T-helper 1 cell (primary cell): ENCODE data around the gene P3R3URF.

Experiments used
- DNase-seq, 5 donors: peaks; one replicate each; pipeline ENCODE4 v3.0.0-alpha.2; 2012 to 2020

The P3R3URF gene

DNA sequence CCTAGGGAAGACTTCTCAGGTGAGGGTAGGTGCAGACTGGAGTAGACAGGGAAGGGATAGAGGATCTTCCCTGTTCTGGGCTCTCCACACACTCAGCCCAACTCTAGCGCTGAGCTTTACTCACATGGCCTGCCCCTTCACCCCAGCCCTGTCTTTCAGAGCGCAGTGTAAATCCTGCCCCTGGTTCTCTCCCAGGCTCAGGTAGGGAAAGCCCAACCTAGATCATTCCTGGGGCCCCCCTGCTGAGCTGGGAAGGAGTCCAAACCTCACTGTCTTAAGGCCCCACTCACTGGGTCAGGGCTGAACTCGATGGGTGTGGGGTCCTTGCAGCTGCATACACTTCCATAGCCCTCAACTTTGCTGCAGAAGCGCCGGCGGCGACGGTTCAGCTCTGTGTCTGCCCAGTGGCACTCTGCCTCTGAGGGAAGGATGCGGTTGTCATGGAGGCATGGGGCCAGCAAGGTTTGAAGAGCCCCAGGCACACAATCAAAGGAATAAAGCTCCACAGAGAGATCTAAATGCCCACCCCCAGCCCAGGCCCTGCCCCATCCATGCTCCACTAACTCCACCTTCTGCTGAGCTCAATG lies 17.8 kb upstream of the P3R3URF start:
- no peak for DNase-seq

DNA sequence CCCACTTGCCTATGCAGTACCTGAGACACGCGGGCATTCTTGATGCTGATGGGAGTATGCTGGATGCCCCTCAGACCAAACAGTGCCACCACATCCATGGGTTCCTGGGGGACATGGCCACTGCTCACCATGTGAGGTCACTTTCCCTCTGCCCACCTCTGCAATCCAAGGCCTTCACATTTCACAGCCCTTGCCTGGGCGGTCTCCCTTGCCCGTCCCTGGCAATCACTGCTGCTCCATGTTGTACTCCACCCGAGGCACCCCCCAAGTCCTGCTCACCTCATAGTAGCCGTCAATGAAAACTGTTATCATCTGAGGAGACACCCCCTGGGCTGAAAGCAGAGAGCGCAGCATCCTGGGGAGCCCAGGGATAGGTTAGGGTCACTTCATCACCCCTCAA lies 17.0 kb upstream of the P3R3URF start:
- no peak for DNase-seq

DNA sequence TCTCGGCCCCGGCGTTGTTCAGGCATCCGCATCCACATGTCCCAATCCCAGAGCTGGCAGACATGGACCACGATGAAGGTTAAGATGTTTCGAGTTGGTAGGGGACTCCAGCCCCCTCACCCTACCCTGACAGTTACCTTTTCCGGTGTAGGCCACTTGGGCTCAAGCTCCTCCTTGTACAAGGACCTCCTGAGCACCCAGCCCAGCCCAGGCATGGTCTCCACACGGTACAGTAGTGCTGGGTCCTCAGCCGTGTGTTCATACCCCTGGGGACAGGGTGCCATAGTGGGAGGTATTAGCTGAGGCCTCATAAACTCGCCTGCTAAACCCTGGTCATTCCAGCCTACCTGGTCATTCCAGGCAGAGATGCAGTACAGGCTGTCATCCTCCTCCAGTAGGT lies 15.9 kb upstream of the P3R3URF start:
- DNase-seq: no peak

DNA sequence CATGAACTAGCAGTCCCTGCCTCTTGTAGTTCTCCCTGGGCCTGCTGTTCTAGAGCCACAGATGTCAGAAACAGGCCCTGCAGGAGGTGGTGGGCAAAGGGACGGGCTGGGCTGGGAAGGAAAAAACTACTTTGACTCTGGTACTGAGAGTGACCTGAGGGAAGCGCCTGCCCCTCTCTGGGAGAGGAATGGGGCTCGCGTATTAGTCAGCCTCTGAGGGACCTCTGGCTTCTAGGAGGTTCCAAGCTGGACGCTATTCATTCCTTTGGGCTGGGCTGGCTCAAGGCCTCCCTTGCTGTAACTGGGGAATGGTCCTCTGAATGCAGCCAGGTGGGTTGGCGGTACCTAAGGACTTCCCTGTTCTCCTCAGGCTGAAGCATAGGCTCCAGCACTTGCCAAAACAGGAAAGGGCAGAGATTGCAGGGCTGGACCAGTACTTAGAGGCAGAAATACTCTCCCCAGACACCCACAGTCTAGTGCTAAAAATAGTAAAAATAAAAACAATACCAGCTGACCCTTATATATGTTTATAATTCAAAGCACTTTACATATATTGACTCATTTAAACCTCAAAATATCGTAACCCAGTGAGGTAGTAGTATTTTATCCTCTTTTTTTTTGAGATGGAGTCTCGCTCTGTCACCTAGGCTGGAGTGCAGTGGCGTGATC lies 14.9 kb upstream of the P3R3URF start:
- no peak for DNase-seq

DNA sequence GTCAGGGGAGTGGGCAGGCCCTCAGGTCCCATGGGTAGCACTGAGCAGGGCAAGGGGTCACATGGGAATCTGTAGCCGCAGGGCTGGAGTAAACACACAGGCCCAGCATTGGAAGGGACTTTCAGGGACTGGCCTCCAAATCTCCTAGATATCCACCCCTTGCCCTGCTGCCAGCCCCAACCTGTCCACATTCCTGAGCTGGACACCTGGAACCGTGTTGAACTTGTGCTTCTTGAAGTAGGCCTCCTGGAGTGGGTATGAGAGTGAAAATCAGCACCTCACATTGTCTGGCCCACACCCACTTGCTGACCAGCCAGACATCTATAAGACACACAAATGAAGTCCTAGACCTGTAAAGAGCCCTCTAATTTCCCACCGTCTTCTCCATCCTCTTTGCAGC lies 14.3 kb upstream of the P3R3URF start:
- DNase-seq: no peak

DNA sequence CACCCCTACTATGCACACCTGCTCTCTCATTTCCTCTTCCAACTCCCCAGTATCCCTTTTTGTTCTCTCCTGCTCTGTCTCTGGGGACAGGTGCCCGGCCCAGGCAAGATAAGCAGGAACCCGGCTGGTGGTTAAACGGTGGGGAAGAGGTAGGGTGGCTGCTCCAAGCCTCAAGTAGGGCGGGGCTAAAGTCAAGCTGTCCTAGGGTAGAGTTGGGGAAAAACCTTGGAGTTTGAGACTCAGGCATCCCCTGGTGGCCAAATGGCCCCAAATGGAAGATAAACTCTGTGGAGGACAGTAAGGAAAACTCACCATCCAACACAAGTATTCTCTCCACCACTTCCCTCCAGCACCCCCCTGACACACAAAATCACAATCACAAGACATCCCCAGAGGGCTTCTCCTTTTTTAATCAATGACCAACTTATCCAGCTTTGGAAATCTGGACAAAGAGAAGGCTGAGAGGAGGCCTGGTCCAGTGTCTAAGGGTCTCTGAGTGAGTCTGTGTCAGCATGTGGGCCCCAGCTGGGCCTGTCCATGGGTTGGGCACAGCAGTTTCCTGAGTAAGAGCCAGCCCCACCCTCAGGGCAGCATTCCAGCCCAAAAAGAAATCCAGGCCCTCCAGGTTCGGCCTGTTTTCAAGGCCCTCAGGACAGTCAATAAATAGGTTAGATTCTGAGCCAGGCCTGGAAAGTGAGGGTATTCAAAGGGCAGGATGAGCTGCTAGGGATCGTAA lies 12.2 kb upstream of the P3R3URF start:
- no peak for DNase-seq

DNA sequence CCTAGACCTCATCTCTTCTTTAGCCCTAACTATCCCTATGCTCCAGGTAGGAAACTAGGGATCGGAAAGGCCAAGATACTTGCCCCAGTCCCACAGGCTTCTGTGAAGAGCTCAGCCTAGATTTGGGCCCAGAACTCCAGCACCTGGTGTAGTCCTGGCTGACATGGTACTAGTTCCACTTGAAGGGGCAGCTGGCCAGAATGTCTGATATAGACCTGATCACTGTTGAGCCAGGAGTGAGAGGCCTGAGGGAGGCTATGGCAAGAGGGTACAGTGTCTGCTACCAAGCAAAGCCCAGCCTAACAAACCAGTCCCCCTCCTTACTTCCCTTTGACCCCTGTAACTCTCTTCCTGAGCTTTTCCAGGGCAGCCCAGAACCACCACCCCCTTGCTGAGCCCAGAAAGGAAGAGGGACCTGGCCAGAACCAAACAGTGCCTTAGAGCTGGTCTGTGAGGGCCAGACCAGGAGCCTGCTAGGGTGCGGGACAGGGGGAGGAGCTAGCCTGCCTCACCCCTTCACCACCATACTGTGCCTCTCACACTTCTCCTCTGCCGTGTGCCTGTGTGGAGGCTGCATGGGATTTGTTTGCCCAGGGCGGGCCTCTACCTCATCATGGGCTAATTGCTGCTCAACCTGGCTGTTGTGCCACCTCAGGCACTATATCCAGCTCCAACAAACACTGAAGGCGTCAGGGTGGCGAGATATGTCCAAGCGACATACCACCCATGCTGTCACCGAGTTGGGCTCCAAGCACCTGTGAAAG lies 11.0 kb upstream of the P3R3URF start:
- no peak for DNase-seq

DNA sequence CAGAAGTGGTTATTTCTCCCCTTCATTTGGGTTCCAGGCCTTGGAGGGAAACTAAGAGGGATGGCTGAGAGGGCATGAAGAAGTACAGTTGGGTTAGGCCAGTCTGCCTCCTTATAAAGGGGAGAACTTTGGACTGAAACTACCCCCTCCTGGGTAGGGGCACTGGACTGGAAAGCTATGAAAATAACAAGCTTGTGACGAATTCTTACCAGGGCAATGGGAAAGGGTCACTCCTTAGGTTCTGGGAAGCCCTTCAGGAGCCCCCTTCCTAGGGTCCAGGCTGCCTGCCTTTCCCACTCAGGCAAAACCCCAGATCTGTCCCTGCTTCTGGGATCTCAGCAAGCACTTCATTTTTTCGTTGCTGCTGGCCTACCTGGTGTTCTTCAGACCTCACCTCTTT lies 9.8 kb upstream of the P3R3URF start:
- DNase-seq: no peak

DNA sequence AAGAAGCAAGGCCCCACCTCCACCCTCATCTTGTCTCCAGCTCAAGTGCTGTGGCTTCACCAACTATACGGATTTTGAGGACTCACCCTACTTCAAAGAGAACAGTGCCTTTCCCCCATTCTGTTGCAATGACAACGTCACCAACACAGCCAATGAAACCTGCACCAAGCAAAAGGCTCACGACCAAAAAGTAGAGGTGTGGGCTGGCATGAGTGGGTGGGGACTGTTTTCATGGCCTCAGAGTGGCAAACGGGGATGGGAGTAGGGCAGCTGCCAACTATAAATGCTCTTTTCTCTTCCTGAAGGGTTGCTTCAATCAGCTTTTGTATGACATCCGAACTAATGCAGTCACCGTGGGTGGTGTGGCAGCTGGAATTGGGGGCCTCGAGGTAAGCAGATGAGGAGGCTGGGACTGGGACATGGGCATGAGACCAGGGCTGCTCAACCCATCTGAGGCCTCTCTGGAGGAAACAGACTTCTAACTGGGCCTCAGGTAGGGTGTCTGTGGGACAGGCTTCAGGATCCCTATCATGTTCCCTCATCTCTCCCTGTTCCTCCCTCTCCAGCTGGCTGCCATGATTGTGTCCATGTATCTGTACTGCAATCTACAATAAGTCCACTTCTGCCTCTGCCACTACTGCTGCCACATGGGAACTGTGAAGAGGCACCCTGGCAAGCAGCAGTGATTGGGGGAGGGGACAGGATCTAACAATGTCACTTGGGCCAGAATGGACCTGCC lies 8.8 kb upstream of the P3R3URF start:
- DNase-seq: no peak

DNA sequence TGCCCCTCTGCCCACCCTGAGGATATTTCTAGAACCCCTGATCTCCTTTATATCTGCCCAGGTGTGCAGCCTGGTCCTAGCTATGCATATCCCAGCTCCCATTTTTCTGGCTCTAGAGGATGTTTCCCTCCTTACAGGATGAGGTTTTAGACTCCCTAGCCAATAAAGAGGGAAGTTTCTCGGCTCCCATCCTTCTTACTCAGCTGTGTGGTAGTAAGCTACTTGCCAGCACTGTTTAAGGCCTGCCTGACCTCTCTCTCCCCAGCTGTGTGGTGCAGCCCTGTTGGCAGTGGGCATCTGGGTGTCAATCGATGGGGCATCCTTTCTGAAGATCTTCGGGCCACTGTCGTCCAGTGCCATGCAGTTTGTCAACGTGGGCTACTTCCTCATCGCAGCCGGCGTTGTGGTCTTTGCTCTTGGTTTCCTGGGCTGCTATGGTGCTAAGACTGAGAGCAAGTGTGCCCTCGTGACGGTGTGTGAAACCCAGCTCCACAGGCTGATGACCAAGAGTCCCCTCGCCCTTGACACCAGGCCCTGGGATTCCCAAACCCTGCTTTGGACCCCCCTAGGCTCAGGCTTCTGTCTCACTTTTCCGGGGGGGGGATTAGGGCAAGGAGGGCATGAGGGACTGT lies 7.8 kb upstream of the P3R3URF start:
- DNase-seq: no peak

DNA sequence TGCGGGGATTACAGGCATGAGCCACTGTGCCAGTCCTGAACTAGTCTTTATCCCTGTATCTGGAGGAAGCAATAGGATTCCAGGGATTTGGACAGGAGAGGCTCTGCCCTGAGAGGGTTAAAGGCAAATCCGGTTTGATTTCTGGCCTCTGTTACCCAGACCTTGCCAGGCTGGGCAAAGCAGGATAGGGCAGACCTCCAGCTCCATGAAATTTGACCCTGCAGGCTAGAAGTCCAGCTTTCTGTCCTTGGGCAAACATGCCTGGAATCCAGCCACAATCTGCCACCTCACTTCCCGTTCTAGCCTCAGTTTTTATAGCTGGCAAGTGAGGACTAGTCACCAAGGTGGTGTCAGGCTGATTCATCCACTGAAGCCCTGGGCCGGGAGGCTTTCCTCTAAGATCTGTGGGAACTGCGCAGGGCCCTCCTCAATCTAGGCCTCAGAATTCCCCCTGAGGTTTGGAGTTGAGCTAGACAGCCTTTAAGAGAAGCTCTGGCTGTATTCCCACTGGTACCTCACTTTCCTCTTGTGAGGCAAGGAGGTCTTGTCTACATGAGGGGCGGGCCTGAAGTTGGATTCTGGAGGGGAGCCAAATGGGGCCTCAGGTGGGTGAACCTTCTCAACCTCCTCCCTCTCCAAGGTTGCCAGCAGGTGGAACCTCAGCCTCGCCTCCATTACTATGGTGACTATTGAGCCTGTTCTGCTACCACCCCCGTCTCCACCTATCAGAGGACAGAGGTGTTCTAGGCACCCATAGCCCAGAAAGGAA lies 7.0 kb upstream of the P3R3URF start:
- no peak for DNase-seq

DNA sequence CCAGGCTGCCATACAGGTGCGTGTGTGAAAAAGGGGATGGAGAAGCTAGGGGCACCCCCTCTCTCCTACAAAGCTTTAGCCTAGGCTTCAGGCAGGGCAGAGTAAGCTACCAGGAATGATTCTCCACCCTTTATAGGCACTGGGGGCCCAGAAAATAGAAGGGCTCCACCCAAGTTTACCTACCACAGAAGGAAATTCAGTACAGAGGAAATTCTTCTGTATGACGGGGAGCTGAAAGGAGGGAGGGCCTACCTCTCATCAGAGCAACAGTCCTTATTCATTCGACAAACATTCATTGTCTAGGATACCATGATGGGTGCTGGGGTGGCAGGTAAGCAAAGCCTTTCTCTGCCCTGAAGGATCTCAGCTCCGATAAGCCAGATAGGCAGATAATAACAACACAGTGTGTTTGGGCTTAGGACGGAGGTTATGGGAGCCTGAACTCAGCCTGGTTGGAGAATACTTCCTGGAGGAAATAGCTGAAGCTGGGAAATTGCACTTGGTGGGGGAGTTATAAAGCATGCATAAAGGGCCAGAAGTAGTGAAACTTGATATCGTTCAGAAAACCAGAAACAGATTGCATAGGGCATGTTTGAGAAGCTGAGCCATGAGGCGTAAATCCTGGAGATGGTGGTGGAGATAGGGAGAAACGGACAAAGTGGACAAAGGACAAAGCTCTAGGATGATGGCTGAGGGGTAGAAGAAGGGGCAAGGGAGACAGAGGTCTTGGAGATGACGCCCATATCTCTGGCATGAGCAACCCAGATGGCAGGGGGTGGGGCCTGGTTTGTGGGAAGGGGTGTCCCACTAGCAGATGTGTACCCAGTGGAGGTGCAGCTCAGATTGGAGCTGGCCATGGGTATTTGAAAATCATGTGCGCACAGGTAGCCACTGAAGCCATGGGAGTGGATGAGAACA lies 5.3 kb upstream of the P3R3URF start:
- no peak for DNase-seq

DNA sequence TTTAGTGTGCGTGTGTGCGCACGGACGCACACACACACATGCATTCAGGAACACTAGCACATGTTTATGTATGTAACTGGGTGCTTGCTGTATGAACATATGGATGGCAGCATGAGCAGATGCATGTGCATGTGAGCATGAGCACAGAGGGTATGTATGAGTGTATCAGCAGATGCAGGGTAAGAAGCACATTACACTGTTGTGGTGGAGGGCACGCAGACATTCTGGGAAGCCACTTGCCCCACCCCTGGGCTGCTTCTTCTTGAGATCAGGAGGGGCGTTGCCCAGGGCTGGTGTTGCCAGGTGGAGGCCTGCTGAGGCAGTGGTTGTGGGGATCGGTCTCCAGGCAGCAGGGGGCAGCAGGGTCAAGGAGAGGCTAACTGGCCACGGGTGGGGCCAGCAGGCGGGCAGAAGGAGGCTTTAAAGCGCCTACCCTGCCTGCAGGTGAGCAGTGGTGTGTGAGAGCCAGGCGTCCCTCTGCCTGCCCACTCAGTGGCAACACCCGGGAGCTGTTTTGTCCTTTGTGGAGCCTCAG lies 3.9 kb upstream of the P3R3URF start:
- DNase-seq: no peak

DNA sequence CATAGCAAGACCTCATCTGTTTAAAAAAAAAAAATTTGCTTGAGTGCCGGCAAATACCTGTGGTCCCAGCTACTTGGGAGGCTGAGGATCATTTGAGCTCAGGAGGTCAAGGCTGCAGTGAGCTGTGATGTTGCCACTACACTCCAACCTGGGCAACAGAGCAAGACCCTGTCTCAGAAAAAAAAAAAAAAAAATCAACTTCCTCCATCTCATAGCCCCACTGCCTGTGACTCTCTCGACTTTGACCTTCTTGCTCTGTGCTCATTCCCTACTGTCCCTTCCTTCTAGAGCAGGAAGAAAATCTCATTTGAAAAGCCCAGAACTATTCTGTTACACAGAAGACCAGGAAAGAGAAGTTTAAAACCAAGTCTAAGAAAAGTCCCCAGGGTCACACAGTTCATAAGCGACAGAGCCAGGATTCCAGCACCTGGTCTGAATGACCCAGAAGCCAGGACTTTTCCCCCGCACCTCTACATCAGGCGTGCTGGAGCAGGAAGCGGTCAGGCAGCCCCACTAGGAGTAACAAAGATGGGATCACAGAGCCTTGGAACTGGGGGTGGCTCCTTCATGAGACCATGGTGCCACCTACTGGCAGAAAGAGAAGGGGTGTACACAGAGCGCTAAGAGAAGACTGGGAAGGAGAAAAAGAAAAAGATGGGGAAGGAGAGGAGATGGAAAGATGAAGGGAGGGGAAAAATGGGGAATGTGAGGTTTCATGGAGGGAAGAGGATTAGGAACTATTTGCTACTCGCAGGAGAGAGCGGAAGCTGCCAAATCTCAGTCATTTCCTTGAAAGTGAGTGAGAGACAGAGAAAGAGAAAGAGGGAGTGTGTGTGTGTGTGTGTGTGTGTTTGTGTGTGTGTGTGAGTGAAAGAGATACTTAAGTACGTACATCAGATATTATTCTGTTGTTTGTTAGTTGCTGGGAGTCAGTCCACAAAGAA lies 3.1 kb upstream of the P3R3URF start:
- peak in 4 of 5 donors; percentile 42 to 62 (median 52) for DNase-seq

DNA sequence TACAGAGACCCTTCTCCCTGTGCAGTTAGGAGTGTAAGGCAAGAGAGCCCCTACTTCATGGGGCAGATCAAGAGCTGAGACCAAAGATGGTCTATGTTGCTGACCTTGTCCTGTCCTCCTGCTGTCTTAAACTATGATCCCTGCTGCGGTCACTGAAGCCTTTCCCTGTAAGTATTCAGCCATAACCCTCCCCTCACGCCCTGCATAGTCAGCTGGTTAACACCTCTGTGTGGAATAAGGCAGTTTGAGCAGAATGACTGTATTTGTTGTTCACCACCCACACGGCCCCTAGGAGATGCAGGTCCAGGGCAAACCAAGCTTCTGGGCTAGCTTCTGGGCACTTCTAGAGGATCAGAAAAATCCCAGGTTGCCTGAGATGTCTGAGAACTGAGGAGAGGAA lies 1.0 kb downstream of the P3R3URF start:
- DNase-seq: no peak

DNA sequence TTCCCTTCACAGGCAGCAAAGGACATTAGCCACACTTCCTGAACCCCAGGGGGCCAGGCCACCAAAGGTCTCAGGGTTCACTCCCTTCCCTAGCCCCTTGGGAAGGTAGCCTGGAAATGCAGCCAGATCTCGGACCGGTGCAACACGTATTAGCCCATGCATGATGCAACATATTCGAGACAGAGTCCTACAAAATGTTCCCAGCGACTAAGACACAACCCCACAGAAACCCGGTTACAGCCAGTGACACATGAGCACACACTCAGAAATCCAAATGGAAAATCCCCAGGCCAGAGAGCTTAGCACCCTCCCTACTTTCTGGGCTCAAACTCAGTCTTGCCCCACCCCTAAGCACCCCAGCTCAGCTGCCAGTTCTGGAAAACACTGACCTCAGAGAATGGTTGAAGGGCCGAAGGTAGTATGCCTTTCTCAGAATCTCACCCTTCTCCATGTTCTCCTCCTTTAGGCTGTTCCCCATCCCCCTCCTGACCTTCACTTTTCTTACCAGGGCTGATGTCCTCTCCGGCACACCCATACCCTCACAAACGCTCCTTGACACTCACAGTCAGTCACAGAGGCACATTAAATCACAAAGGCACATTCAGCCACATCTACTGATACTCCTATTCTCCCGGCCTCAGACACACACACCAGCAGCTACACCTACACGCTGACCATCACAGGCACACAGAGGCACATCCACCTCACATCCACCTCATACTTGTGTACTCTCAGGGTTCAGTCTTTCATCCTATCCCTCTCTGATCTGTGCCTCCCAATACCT lies 1.6 kb downstream of the P3R3URF start, which contains the start of gene TSPAN1:
TSS of gene TSPAN1 (plus strand) at position 640 of the 784 bp plus-strand sequence. CDS start 6,021 bp downstream, outside the sequence.
- DNase-seq: no peak

DNA sequence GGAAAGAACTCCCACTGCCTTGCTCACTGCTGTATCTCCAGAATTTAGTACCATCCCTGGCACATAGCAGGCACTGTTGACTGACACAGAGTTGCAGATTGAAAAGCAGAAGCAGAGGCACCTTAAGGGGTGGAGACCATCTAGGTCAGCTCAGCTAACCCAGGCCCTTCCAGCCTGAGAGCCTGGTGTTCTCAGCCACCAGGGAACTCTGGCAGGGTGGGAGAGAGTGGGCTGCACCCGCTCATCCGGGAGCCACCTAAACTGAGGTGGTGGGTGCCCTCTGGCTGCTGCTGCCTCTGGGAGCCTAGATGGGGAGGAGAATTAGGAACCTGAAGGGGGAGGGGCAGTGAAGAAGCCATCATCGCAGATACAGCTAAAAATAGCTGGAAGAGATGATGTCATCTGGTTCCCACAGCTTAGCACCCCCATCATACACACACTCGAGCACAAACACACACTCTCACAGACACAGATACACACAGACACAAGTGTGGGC lies 2.9 kb downstream of the P3R3URF start:
- no peak for DNase-seq

DNA sequence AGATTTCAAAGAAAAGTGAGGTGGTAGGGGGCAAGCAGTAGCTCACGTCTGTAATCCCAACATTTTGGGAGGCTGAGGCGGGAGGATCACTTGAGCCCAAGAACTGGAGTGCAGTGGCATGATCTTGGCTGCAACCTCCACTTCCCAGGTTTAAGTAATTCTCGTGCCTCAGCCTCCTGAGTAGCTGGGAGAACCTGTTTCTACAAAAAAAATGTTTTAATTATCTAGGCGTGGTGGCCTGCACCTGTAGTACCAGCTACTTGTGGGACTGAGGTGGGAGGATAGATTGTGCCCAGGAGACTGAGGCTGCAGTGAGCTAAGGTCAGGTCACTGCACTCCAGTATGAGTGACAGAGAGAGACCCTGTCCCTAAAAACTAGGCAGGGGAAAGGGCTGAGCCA lies 4.0 kb downstream of the P3R3URF start:
- DNase-seq: no peak
